ENCODE measurements around the gene SMPD2. TPM values are rescaled to one million over a fixed set of nuclear protein-coding genes. Genes with fewer than 3 reads are reported as not detected.

SMPD2 gene
- total RNA-seq, 2 donors from 2014 or later = 21.4 to 33.7 TPM

GRCh38 chr6:109478841-109479624 is 38.5 kb downstream of the SMPD2 start:
- Histone ChIP-seq H3K36me3 (peaks cover 20% of the 10 kb centered on the region), H3K9me3 (no peaks in the 10 kb centered on the region), H3K27me3 (replicated peaks; ENCODE audit: insufficient read depth) (no peaks in the 10 kb centered on the region), H3K4me3 (no peak overlapping the region), H3K27ac (no peak overlapping the region), H3K4me1 (ENCODE audit: control insufficient read depth in 1 of 2, low read depth in 2 of 2) (peaks cover 27 to 62% of the 10 kb centered on the region in 2 donors)
- ATAC-seq (ENCODE audit: insufficient number of reproducible peaks, low FRiP score, low read depth) (no peak), DNase-seq (ENCODE audit: low spot score) (no peak)
- TF ChIP-seq CTCF (IDR thresholded peaks at IDR 0.05) = no peak

- Histone ChIP-seq H3K4me1 (ENCODE audit: control insufficient read depth in 1 of 2, low read depth in 2 of 2) (peaks cover 27 to 62% of the 10 kb centered on the region in 2 donors), H3K27ac (no peak overlapping the region), H3K4me3 (peak overlapping the region; percentile 5), H3K27me3 (replicated peaks; ENCODE audit: insufficient read depth) (no peaks in the 10 kb centered on the region), H3K36me3 (peaks cover 3% of the 10 kb centered on the region), H3K9me3 (no peaks in the 10 kb centered on the region)
- no peak for TF ChIP-seq CTCF (IDR thresholded peaks at IDR 0.05)
- ATAC-seq (ENCODE audit: insufficient number of reproducible peaks, low FRiP score, low read depth) (no peak), DNase-seq (ENCODE audit: low spot score) (no peak)
These were observed 40.5 kb downstream of the SMPD2 start for GRCh38 chr6:109480993-109481480.

- ATAC-seq (ENCODE audit: insufficient number of reproducible peaks, low FRiP score, low read depth) = peak; percentile 65
- Histone ChIP-seq H3K4me1 (ENCODE audit: control insufficient read depth in 1 of 2, low read depth in 2 of 2) (peaks cover 27 to 45% of the 10 kb centered on the region in 2 donors), H3K27ac (peak within 1 kb of the TSS; percentile 65 to 67), H3K36me3 (peaks cover 3% of the 10 kb centered on the region), H3K4me3 (peak within 1 kb of the TSS; percentile 96), H3K27me3 (replicated peaks; ENCODE audit: insufficient read depth) (no peaks in the 10 kb centered on the region), H3K9me3 (no peaks in the 10 kb centered on the region)
- peak; percentile 65 for DNase-seq (ENCODE audit: low spot score)
- peak; percentile 7 for TF ChIP-seq CTCF (IDR thresholded peaks at IDR 0.05)
These were observed 42.6 kb downstream of the SMPD2 start, which contains the start of gene ZBTB24 for GRCh38 chr6:109482905-109483734. TSS of gene ZBTB24 (minus strand) at chr6:109483219. CDS start at chr6:109482026, 1,193 bp downstream.

GRCh38 chr6:109483735-109484057 is 43.2 kb downstream of the SMPD2 start:
- peaks cover 24 to 40% of the 10 kb centered on the region in 2 donors for H3K4me1 ChIP-seq (ENCODE audit: control insufficient read depth in 1 of 2, low read depth in 2 of 2)
- no peaks in the 10 kb centered on the region for H3K9me3 ChIP-seq
- H3K4me3 ChIP-seq = peak overlapping the region; percentile 96
- no peak for ATAC-seq (ENCODE audit: insufficient number of reproducible peaks, low FRiP score, low read depth)
- H3K27ac ChIP-seq = peak overlapping the region; percentile 6 to 10
- TF ChIP-seq CTCF (IDR thresholded peaks at IDR 0.05) = no peak
- no peak for DNase-seq (ENCODE audit: low spot score)
- H3K27me3 ChIP-seq (replicated peaks; ENCODE audit: insufficient read depth) = no peaks in the 10 kb centered on the region
- peaks cover 3% of the 10 kb centered on the region for H3K36me3 ChIP-seq

- TF ChIP-seq CTCF (IDR thresholded peaks at IDR 0.05) = no peak
- no peaks in the 10 kb centered on the region for H3K27me3 ChIP-seq (replicated peaks; ENCODE audit: insufficient read depth)
- peaks cover 3% of the 10 kb centered on the region for H3K36me3 ChIP-seq
- no peak for ATAC-seq (ENCODE audit: insufficient number of reproducible peaks, low FRiP score, low read depth)
- H3K4me1 ChIP-seq (ENCODE audit: control insufficient read depth in 1 of 2, low read depth in 2 of 2) = peaks cover 24 to 35% of the 10 kb centered on the region in 2 donors
- DNase-seq (ENCODE audit: low spot score) = no peak
- peak overlapping the region; percentile 6 to 10 for H3K27ac ChIP-seq
- H3K4me3 ChIP-seq = peak overlapping the region; percentile 96
- H3K9me3 ChIP-seq = no peaks in the 10 kb centered on the region
These were observed 43.6 kb downstream of the SMPD2 start for GRCh38 chr6:109484122-109484521.

Measured in thoracic aorta (tissue), 2 donors.